GM12878 (cell line): ENCODE data around the gene IGSF6. TPM values are rescaled to one million over a fixed set of nuclear protein-coding genes. Genes with fewer than 3 reads are reported as not detected.

ENCODE experiments used
- ATAC-seq: fragments of 200-7000 bp; cut with Tn5 transposase; 3 replicates; pipeline ENCODE4 v1.9.1; 2020; ENCODE audit warnings: mild to moderate bottlenecking, moderate library complexity
- BruUV-seq: library from RNA; stranded (reverse); fragments of 400-500 nt; replicated peaks from 2 replicates; lab custom pipeline; 2021; lab: Mats Ljungman, UMichigan
- CTCF ChIA-PET: fragments of 300-600 bp; sonication (Branson Sonifier 250); formaldehyde crosslinking; extraction: SDS; loops from one replicate; lab custom pipeline; 2021; ENCODE audit warnings: inconsistent platforms; lab: Yijun Ruan, JAX
- POLR2A ChIA-PET: fragments of 350-600 bp; formaldehyde crosslinking; extraction: SDS; loops from one replicate; lab custom pipeline; 2021; ENCODE audit warnings: inconsistent platforms; lab: Charles Lee
- RAD21 ChIA-PET: fragments of 300-600 bp; sonication (Branson Sonifier 250); formaldehyde crosslinking; loops from one replicate; lab custom pipeline; 2023; ENCODE audit warnings: antibody characterized with exemption; ENCODE audit not compliant: unreplicated experiment; lab: Charles Lee
- SMC1A ChIA-PET: fragments of 300-600 bp; sonication (Branson Sonifier 250); formaldehyde crosslinking; loops from one replicate; lab custom pipeline; 2023; ENCODE audit not compliant: unreplicated experiment, uncharacterized antibody; lab: Charles Lee
- DNase-seq: peaks from one replicate; pipeline ENCODE4 v3.0.0-alpha.2; 2011; ENCODE audit warnings: low read depth, low spot score
- FAIRE-seq: peaks from 3 replicates; lab custom pipeline; 2011; peaks lifted over from hg19 to GRCh38; lab: Jason Lieb, UNC
- H2AFZ ChIP-seq: 2 replicates; pipeline ENCODE4 v1.6.0; 2011; ENCODE audit warnings: low read depth, low read length, control low read depth; ENCODE audit not compliant: control insufficient read depth
- H3K27ac ChIP-seq: 2 replicates; pipeline ENCODE4 v1.5.1; 2011; ENCODE audit warnings: control low read depth; ENCODE audit not compliant: control insufficient read depth, insufficient read depth
- H3K27me3 ChIP-seq, 2 experiments: replicated peaks in 1 of 2; 2 replicates each; pipeline versions ENCODE4 v1.6.0 to v1.6.1; 2011; ENCODE audit warnings: low read length in 1 of 2; ENCODE audit not compliant: control insufficient read depth in 2 of 2, insufficient read depth in 2 of 2
- H3K36me3 ChIP-seq, 2 experiments: 2 replicates each; pipeline ENCODE4 v1.5.1; 2011; ENCODE audit warnings: low read length in 1 of 2; ENCODE audit not compliant: control insufficient read depth in 2 of 2, insufficient read depth in 2 of 2
- H3K4me1 ChIP-seq: 2 replicates; pipeline ENCODE4 v1.6.1; 2011; ENCODE audit warnings: mild to moderate bottlenecking, low read length, moderate library complexity, mixed read lengths; ENCODE audit not compliant: control insufficient read depth, insufficient read depth
- H3K4me2 ChIP-seq: 2 replicates; pipeline ENCODE4 v1.6.0; 2011; ENCODE audit warnings: control low read depth; ENCODE audit not compliant: control insufficient read depth, insufficient read depth
- H3K4me3 ChIP-seq: fragments of 200-600 bp; sonication (generic); 2 replicates; pipeline ENCODE4 v1.5.1; 2016
- H3K79me2 ChIP-seq: 2 replicates; pipeline ENCODE4 v1.6.0; 2011; ENCODE audit warnings: low read length; ENCODE audit not compliant: control insufficient read depth, insufficient read depth
- H3K9ac ChIP-seq: 2 replicates; pipeline ENCODE4 v1.8.0; 2011; ENCODE audit warnings: low read length, control low read depth, mixed read lengths; ENCODE audit not compliant: control insufficient read depth, insufficient read depth
- H3K9me3 ChIP-seq: replicated peaks from 3 replicates; pipeline ENCODE4 v1.5.1; 2011; ENCODE audit warnings: mild to moderate bottlenecking, low read length; ENCODE audit not compliant: control insufficient read depth, insufficient read depth
- H4K20me1 ChIP-seq: 2 replicates; pipeline ENCODE4 v1.6.0; 2011; ENCODE audit not compliant: control insufficient read depth, insufficient read depth
- BCL11A ChIP-seq: IDR thresholded peaks from 2 replicates; pipeline ENCODE4 v1.6.1; 2011; ENCODE audit warnings: low read depth, low read length
- CHD2 ChIP-seq: IDR thresholded peaks from 2 replicates; pipeline ENCODE4 v1.6.1; 2011; ENCODE audit warnings: low read depth, low read length, improper control_type of control experiment, borderline replicate concordance
- CTCF ChIP-seq, 3 experiments: IDR thresholded peaks in 2 of 3; conservative IDR thresholded peaks in 1 of 3; 2 replicates each; pipeline ENCODE4 v1.5.1; 2011; ENCODE audit warnings: low read depth in 3 of 3, low read length in 3 of 3, mild to moderate bottlenecking in 3 of 3, control low read depth in 2 of 3, moderate library complexity in 2 of 3, inconsistent platforms in 1 of 3, mixed read lengths in 1 of 3; ENCODE audit not compliant: control insufficient read depth in 2 of 3, insufficient read depth in 1 of 3; ENCODE audit errors: extremely low read depth in 1 of 3
- DPF2 ChIP-seq: fragments of 450-650 bp; IDR thresholded peaks from 2 replicates; pipeline ENCODE4 v1.6.1; 2017; ENCODE audit warnings: mild to moderate bottlenecking
- IRF3 ChIP-seq: fragments of 450-650 bp; IDR thresholded peaks from 2 replicates; pipeline ENCODE4 v1.6.1; 2014; ENCODE audit warnings: mild to moderate bottlenecking
- MAX ChIP-seq: IDR thresholded peaks from 2 replicates; pipeline ENCODE4 v1.6.1; 2012; ENCODE audit warnings: low read depth, low read length, improper control_type of control experiment
- MLLT1 ChIP-seq: fragments of 450-650 bp; IDR thresholded peaks from 2 replicates; pipeline ENCODE4 v1.6.1; 2016; ENCODE audit warnings: mild to moderate bottlenecking
- MYB ChIP-seq: fragments of 150-350 bp; IDR thresholded peaks from 2 replicates; pipeline ENCODE4 v1.6.1; 2014; ENCODE audit warnings: mild to moderate bottlenecking, low read depth, low read length, borderline replicate concordance
- PAX5 ChIP-seq: IDR thresholded peaks from 2 replicates; pipeline ENCODE4 v1.6.1; 2011; ENCODE audit warnings: low read depth, low read length, borderline replicate concordance
- RFX5 ChIP-seq: IDR thresholded peaks from 2 replicates; pipeline ENCODE4 v1.6.1; 2011; ENCODE audit warnings: low read depth, low read length, improper control_type of control experiment
- SUPT20H ChIP-seq: IDR thresholded peaks from 2 replicates; pipeline ENCODE4 v1.6.1; 2011; ENCODE audit warnings: low read depth, mild to moderate bottlenecking, low read length, moderate library complexity, borderline replicate concordance; ENCODE audit not compliant: control insufficient read depth
- TARDBP ChIP-seq: IDR thresholded peaks from 2 replicates; pipeline ENCODE4 v1.6.1; 2016; ENCODE audit warnings: borderline replicate concordance
- WGBS: methylation state at CpG from one replicate; pipeline ENCODE4 v1.1.6; 2016; ENCODE audit warnings: low lambda C conversion rate; ENCODE audit not compliant: insufficient replicate concordance, insufficient coverage; ENCODE audit errors: missing lambda C conversion rate; 5-methylcytosine and 5-hydroxymethylcytosine counted together
- in situ Hi-C: fragments of 300-500 bp; cut with MboI; formaldehyde crosslinking; loops from 9 replicates; pipeline ENCODE4 v1.14.3; 2018; ENCODE audit warnings: mixed read lengths
- intact Hi-C: fragments of 100-400 bp; cut with micrococcal nuclease; formaldehyde crosslinking; loops from one replicate; pipeline ENCODE4 v1.14.2; 2022; ENCODE audit not compliant: unreplicated experiment
- polyA plus RNA-seq, 11 experiments: library from polyadenylated mRNA; depleted of rRNA in 4 of 11; unstranded in 6 of 11; stranded (reverse) in 5 of 11; fragments of >200 nt; fragmentation: Nextera tagmentation in 4 of 11; fragmentation: Illumina TruSeq in 1 of 11; extraction: Ambion mirVana in 4 of 11; extraction: Trizol in 1 of 11; gene quantifications; 1 replicate in 1 of 11; 2 replicates in 10 of 11; pipeline versions ENCODE4 v1.2.1 to v1.2.3, GENCODE V29; 2011 to 2016; ENCODE audit warnings: inconsistent platforms in 2 of 11, missing spikeins in 2 of 11, low read depth in 1 of 11
- total RNA-seq, 4 experiments: library from RNA; depleted of rRNA in 3 of 4; stranded (reverse); fragments of >200 nt in 3 of 4; fragmentation: Illumina TruSeq in 1 of 4; extraction: Trizol in 1 of 4; gene quantifications; 2 replicates each; pipeline versions ENCODE4 v1.2.1 to v1.2.3, GENCODE V29; 2013 to 2021

Gene IGSF6
- total and polyA plus RNA-seq, 10 of the 15 experiments (the other 5 are each of a cell fraction or from before 2014, with no cell fraction given): 0.32 to 1.2 (median 0.72) TPM

GRCh38 chr16:21590287-21590686 is 62.1 kb downstream of the IGSF6 start:
- no peaks in the 10 kb centered on the region for H3K9me3 ChIP-seq
- H3K4me1 ChIP-seq: 0 out of 2 replicates have a peak, but pooled peaks cover 2% of the 10 kb centered on the region
- H3K27ac ChIP-seq: no peak overlapping the region
- H3K79me2 ChIP-seq: no peaks in the 10 kb centered on the region
- no peak overlapping the region for H3K4me3 ChIP-seq
- no peaks in the 10 kb centered on the region for H3K27me3 ChIP-seq
- no peaks in the 10 kb centered on the region for H3K36me3 ChIP-seq
- ChIA-PET CTCF (interaction anchor here (0.8 to 2.6 kb wide), 8 partner anchors 13 to 598 kb away, joined by 3 to 13 read pairs (median 4); no protein-coding TSS in a partner anchor), RAD21 (interaction anchor here (1.1 to 1.5 kb wide), 5 partner anchors 14 to 117 kb away, joined by 3 to 8 read pairs (median 3); no protein-coding TSS in a partner anchor), SMC1A (interaction anchor here (0.7 to 19.1 kb wide), 9 partner anchors 11 to 409 kb away, joined by 3 to 204 read pairs (median 3); no protein-coding TSS in a partner anchor), POLR2A (no interaction called here)
- H3K4me2 ChIP-seq: no peak overlapping the region
- WGBS: 47% methylated on average over 2 of the region's 2 CpGs
- in situ Hi-C loops (no loop called here), intact Hi-C loops (no loop called here)
- no peaks in the 10 kb centered on the region for H4K20me1 ChIP-seq
- FAIRE-seq (no peak), ATAC-seq (no peak), DNase-seq (no peak)
- H2AFZ ChIP-seq: no peak overlapping the region
- BruUV-seq: no TSS peak
- H3K9ac ChIP-seq: no peak overlapping the region
- no peak for TF ChIP-seq RFX5
- no peak for TF ChIP-seq MAX
- no peak for TF ChIP-seq DPF2

GRCh38 chr16:21589551-21589950 is 62.9 kb downstream of the IGSF6 start:
- Histone ChIP-seq H3K4me2 (no peak overlapping the region), H4K20me1 (no peaks in the 10 kb centered on the region), H2AFZ (no peak overlapping the region), H3K4me3 (no peak overlapping the region), H3K36me3 (no peaks in the 10 kb centered on the region), H3K4me1 (0 out of 2 replicates have a peak, but pooled peaks cover 2% of the 10 kb centered on the region), H3K9me3 (no peaks in the 10 kb centered on the region), H3K27ac (no peak overlapping the region), H3K27me3 (no peaks in the 10 kb centered on the region), H3K79me2 (no peaks in the 10 kb centered on the region), H3K9ac (no peak overlapping the region)
- in situ Hi-C loops (no loop called here), intact Hi-C loops (no loop called here)
- RAD21 ChIA-PET: interaction anchor here (1.1 to 1.3 kb wide), 4 partner anchors 14 to 118 kb away, joined by 3 to 8 read pairs (median 4); no protein-coding TSS in a partner anchor
- 76% methylated on average over 4 of the region's 4 CpGs for WGBS
- no peak for DNase-seq
- no peak for FAIRE-seq
- CTCF ChIA-PET: interaction anchor here (0.6 to 2.6 kb wide), 9 partner anchors 14 to 599 kb away, joined by 3 to 13 read pairs (median 4); no protein-coding TSS in a partner anchor
- SMC1A ChIA-PET: interaction anchor here (0.9 to 19.1 kb wide), 8 partner anchors 12 to 122 kb away, joined by 3 to 204 read pairs (median 3); no protein-coding TSS in a partner anchor
- no peak for ATAC-seq
- BruUV-seq: no TSS peak
- POLR2A ChIA-PET: no interaction called here
- TF ChIP-seq MLLT1: no peak
- TF ChIP-seq MYB: no peak
- TF ChIP-seq CHD2: no peak
- no peak for TF ChIP-seq TARDBP
- TF ChIP-seq BCL11A: no peak
- TF ChIP-seq PAX5: no peak
- TF ChIP-seq IRF3: no peak
- TF ChIP-seq CTCF (IDR thresholded peaks at IDR 0.05 in 2 of 3, conservative IDR thresholded peaks at IDR 0.05 in 1 of 3; ENCODE audit: control insufficient read depth in 2 of 3, extremely low read depth in 1 of 3, insufficient read depth in 1 of 3, low read depth in 3 of 3, low read length in 3 of 3): no peak
- TF ChIP-seq SUPT20H: no peak
